Measurements from ENCODE around the gene RBBP4.
A peak's percentile ranks its signal among the peaks of the same experiment; 100 is the strongest.
"Not testable (repeated sequence)": the region's sequence is repeated elsewhere in the genome, so short reads cannot be mapped to it uniquely, and the experiment has no call there.

RBBP4 gene

DNA sequence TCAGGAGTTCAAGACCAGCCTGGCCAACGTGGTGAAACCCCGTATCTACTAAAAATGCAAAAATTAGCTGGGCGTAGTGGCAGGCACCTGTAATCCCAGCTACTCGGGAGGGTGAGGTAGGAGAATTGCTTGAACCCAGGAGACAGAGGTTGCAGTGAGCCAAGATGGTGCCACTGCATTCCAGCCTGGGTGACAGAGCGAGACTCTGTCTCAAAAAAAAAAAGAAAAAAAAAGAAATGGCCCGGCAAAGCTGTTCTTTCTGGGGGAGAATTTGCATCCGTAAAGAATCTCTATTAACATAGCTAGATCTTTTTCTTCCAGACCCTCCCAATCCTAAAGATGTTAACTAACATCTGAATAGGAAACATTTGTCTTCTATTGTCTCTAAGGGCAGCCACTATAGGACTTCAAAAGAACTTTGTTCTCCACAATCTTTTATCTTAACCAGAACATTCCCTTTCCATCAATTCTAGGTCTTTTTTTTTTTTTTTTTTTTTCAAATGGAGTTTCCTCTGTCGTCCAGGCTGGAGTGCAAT, 8.6 kb upstream of the RBBP4 start:
- not testable (repeated sequence) for DNase-seq

DNA sequence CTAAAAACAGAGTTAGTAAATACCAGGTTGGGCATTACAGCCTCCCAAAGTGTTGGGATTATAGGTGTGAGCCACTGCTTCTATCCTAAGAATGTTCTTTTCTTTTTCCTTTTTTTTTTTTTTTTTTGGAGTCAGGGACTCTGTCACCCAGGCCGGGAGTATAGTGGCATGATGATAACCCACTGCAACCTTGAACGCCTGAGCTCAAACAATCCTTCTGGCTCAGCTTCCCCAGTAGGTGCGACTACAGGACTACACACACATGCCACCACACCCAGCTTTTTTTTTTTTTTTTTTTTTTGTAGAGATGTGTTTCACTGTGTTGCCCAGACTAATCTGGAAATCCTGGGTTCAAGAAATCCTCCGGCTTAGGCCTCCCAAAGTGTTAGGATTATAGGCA, 6.6 kb upstream of the RBBP4 start:
- DNase-seq = no peak

DNA sequence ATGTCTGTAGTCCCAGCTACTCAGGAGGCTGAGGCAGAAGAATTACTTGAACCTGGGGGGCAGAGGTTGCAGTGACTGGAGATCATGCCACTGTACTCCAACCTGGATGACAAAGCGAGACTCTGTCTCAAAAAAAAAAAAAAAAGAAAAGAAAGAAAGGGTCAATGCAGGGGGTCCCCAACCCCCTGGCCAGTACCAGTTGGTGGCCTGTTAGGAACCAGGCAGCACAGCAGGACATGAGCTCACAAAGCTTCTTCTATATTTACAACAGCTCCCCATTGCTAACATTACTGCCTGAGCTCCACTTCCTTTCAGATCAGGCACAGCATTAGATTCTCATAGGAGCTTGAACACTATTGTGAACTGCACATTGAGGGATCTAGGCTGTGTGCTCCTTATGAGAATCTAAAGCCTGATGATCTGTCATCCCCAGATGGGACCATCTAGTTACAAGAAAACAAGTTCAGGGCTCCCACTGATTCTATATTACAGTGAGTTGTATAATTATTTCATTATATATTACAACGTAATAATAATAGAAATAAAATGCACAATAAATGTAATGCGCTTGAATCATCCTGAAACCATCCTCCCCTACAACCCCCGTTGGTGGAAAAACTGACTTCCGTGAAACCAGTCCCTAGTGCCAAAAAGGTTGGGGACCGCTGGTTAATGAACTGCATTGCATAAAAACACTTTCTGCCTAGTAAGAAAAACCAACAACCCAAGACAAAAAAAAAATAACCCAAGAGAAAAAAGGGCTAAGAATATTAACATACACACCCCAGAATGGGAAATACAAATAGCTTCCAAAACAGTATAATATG, 3.5 kb upstream of the RBBP4 start:
- peak; percentile 13 for DNase-seq

DNA sequence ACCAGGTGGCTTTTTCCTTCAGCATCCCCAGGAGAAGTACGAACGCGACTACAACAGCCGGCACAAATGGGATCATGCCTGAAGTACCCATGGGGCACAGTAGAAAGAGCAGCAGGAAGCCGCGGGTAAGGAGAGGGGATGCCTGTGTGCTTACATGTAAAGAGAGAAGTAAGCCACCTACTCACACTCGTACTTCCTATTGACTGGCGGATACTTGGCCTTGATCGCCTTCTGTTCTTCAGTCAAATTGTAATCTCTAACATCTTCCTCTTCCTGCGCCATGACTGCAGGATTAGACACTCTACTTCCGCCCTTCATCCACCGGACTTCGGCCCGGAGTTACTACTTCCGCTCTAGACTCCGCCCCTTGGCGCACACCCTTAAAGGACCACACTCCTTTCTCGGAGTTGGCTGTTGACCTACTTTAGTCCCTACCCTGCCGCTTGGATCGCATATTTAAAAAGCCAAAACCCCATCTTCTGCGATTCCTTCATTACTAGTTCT, 708 bp upstream of the RBBP4 start, which contains the start of gene ZBTB8OS:
ZBTB8OS (minus strand) TSS at position 303 of the 504 bp plus-strand sequence; CDS start at position 282, 21 bp downstream.
- DNase-seq = peak; percentile 90

DNA sequence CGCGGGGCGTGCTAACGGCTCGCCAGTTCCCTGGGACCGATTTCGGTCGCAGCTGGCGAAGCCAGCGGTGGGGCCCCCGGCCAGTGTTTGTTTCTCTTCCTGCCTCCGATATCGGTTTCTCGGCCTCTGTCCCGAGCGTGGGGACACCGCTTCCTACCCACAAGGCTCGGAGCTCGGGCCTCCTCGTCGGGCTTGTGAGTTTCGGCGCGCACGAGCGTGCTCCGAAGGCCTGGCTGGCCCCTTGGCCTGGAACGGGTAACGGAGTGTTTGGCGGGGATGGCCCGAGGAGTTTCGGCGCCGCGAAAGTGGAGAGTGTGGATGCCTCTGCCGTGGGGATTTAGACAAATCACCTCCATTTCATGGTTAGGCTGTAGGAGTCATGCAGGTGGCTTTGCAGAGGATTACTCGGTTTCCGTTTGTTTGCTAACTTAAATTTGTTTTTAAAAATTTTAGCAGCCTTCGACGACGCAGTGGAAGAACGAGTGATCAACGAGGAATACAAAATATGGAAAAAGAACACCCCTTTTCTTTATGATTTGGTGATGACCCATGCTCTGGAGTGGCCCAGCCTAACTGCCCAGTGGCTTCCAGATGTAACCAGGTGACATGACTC, 559 bp downstream of the RBBP4 start:
- DNase-seq = peak; percentile 54

DNA sequence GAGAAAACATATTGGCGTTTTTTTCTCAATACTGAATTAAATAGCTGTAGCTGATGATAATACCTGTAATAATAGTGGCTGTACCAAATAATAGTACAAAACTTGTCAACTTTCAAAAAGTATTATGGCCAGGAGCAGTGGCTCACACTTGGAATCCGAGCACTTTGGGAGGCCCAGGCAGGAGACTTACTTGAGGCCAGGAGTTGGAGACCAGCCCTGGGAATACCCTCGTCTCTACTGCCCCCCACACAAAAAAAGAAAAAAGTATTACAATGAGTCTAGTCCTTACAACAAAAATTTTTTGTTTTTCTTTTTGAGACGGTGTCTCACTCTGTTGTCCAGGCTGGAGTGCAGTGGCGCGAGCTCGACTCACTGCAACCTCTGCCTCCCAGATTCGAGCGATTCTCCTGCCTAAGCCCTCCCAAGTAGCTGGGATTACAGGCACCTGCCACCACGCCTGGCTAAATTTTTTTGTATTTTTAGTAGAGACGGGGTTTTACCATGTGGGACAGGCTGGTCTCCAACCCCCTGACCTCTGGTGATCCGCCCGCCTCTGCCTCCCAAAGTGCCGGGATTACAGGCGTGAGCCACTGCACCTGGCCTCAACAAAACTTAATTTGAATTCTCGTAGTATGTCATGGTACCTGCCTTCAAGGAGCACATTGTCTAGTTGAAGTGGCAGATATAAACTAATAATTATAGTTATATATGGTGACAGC, 1.4 kb downstream of the RBBP4 start:
- DNase-seq = no peak

DNA sequence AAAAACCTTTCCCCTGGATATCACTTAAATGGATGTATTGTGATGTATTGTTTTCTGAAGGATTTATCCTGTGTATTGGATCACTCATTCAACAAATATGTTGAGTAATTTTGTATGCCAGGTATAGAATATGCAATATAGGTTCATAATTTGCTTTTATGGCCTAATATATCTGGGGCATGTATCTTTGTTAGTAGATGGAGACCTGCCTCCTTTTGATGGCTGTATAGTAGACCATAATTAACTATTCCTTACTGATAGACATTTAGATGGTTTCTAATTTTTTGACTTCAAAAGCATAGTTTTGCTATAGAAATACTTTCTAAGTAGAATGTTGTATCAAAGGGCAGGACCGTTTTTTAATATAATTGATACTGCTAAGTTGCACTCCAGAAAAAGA, 8.6 kb downstream of the RBBP4 start:
- DNase-seq = no peak

DNA sequence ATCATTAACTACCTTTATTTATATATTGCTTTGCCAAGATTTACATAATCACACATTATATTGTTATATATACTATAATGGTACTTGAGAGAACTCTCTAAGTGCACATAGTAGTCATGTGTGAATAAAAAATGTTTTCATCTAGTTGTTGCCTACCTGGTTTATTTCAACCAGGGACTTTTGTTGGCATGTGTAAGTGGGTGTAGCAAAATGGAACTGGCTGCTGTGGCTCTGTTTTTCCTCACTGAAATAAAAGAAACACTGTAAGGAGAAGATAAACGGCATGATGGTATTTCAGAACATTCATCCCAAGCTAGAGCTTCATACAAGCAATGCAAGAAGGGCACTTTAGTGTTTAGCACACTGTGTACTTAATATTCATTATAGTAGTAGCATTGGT, 14.9 kb downstream of the RBBP4 start:
- DNase-seq = no peak

DNA sequence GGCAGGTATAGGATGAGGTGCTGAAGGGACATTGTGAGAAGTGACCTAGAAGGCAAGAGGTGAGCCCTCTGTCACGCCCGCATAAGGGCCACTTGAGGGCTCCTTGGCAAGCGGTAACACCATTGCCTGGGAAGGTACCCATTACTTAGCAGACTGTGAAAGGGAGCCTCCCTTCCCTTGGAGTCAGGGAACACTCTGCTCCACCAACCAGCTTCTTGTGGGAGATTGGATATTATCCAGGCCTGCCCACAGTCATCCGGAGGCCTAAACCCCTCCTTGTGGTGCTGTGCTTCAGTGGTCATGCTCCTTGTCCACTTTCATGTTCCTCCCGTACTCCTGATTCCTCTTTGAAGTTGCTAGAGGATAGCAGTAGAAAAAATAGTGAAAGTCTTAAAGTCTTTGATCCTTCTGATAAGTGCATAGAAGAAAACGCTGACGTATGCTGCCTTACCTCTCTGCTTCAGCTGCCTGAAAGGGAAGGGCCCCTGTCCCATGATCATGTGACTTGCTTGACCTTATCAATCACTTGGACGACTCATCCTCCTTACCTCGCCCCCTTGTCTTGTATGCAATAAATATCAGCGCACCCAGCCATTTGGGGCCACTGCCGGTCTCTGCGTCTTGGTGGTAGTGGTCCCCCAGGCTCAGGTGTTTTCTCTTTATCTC, 16.0 kb downstream of the RBBP4 start:
- DNase-seq = no peak

DNA sequence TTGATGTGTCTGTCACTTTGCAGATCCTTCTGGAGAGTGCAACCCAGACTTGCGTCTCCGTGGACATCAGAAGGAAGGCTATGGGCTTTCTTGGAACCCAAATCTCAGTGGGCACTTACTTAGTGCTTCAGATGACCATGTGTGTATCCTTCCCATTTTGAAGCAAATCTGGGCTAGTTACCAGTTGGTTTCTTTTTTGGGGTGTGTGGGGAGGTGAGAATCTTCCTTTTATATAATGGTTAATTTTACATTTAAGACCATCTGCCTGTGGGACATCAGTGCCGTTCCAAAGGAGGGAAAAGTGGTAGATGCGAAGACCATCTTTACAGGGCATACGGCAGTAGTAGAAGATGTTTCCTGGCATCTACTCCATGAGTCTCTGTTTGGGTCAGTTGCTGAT, 17.7 kb downstream of the RBBP4 start:
- DNase-seq = not testable (repeated sequence)

DNA sequence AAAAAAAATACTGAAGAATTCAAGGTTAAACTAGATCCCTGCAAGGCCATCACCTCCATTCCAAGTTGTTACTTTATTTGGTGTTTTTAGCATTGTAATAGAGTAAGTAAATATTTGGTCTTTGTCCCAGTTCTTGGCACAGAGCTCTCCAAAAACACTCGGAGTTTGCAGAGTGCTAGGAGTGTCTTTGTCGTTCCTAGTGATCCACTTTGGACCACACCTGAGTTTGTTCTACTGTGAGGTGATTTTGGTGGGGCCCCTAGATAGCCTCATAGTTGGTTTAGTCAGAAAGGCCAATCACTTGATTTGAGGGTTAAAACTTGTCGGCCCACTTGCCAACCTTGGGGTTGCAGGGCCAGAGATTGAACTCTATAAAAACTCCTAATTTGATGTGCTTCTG, 25.9 kb downstream of the RBBP4 start:
- DNase-seq = no peak

DNA sequence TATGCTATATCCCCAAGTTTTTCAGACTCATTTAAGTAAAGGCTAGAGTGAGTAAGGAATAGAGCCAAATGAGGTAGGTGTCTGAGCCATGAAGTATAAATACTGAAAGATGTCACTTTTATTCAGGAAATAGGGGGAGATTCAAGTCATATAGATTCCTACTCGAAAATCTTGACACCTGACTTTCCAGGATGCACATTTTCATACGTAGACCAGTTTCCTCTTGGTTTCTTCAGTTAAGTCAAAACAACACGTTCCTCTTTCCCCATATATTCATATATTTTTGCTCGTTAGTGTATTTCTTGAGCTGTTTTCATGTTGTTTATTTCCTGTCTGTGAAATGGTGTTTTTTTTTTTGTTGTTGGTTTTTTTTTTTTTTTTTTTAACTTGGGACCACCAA, 29.0 kb downstream of the RBBP4 start:
- not testable (repeated sequence) for DNase-seq

DNA sequence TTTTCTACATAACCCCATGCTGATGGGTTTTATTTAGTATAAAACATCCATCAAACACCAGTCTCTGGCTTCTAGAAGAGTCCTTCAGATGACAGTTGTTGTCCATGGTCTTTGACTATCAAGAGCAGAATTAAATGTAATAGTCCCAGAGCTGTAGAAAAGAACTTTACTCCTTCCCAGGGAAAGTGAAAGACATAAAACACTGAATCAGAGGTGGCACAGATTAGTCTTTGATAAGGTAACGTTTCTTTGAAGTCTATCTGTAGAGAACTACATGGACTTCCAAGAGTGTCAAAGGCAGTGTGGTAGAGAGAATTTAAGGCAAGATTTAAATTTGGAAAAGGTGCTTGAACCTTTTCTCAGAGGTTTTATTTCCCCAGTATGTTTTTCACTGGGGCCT, 29.6 kb downstream of the RBBP4 start:
- no peak for DNase-seq

DNA sequence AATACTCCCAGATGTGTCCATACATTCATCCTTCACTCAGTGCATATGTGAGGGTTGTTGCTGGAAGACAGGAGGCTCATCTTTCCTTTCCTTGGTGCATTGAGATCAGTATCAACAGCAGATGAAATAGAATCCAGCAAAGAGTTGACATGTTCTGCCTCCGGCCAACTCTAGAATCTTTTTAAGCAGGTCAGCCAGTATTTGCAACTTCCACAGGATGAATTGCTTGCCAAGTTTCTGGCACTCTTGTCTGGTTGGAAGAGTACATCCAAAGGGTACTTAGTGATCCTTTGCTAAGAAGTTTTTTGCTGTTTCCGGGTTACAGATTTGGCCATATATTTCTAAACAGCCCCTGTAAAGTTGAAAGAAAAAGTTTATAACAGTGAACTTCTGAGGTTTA, 30.5 kb downstream of the RBBP4 start:
- DNase-seq = no peak

DNA sequence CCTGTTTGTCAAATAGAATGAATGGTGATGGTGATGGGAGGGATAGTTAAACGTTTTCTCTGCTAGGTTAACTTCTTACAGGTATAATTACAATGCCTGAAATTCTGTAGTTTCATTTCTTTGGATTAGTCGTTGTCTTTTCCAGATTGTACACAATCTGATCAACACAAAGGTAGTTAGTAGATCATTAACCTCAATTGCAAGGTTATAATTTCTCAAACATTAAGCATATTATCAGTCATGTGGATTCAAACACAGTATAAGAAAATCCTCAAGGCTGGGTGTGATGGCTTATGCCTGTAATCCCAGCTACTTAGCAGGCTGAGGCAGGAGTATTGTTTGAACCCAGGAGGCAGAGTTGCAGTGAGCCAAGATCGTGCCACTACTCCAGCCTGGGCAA, 31.0 kb downstream of the RBBP4 start:
- no peak for DNase-seq

DNA sequence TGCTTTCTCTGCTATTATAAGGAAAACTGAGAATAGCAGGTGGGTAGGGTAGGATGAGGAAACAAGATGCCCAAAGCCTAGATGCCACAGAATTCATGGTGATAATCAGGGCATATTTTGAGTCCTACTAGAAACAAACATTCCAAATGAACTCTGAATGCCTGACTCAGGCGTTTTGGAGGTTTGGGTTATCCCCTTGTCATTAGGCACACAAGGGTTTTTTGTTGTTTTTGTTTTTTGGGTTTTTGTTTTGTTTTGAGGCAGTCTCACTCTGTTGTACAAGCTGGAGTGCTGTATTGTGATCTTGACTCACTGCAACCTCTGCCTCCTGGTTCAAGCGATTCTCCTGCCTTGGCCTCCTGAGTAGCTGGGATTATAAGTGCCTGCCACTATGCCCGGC, 32.4 kb downstream of the RBBP4 start:
- no peak for DNase-seq

DNA sequence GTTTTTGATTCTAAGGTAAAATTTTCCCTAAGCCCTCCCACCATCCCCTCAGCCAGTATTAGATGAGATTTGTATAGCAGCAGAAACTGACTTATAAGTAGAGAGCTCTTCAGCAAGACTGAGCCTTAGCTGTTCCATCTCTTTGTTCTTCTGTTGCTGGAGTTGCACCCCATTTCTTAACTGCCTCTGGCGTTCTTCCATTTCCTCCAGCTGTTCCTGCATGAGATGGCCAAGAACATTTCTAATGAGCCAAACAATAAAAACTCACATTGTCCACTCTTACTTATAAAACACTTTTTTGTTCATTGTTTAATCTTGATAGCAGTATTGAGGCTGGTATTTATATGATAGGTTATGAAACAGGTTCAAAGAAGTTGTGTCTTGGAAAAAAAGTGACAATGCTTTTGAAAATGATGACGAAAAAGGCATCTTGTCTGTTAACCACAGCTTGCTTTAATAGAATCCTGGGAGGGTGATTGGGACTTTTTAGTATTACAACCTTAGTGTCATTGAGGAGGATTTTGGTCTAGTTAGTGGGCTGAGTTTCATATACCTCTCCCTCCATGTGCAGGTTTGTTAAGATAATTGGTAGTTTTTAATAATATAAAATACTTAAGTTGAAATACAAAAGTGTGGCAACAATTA, 33.3 kb downstream of the RBBP4 start:
- no peak for DNase-seq

DNA sequence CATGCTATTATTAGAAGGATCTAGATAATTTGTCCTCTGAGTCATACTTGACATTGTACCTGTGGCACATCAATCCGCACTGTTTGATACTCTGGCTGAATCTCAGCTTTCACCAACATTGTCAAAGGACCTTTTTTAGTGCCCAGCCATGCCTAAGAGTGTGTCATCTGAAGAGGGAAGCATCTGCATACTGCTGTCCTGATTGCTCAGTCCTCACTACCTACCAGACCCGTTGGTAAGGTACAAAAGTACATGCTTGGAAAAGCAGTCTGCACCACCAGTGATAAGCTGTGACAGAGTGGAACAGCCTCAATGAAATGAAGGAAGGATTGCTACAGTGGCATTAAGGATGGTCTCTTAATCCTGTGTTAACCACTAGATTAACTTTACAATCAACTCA, 34.5 kb downstream of the RBBP4 start:
- no peak for DNase-seq

DNA sequence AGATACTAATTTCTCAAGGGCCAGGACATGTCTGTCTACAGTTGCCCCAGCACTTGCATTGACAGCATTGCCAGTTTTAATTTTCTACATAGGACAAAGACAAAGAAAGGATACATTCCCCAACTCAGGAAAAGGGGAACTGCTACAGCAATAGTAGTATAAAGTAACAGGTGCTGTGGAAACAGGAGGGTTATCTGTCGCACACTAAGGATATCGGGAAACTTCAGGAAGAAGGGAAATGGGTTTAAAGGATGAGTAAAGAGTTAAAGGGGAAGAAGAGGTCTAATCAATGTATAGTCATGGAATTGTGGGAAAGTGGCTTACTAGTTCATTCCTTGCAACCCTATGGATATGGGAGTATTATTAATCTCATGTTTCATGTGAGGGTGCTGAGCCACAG, 35.4 kb downstream of the RBBP4 start:
- DNase-seq = no peak

DNA sequence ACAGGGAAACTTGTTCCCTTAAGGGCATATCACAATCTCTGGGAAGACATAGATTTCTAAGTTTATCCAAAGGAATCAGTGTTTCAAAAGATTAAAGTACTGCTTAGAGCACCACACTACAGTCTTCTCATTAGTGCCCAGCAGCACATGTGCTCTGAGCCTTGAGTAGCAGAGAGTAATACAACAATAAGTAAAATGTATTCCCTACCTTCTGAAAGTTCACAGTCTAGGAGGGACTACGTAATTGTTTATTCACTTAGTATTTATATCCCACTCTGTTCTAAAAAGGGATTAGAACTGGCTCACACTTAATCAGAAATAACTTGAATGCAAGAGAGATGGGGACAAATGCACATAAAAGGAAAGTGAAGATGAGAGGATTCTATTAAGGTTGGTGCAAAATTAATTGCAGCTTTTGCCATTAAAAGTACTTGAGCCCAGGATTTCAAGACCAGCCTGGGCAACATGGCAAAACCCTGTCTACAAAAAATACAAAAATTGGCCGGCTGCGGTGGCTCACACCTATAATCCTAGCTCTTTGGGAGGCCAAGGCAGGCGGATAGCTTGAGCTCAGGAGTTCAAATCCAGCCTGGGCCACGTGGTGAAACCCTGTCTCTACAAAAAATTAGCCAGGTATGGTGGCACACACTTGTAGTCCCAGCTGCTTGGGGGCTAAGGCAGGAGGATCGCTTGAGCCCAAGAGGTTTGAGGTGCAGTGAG, 42.6 kb downstream of the RBBP4 start:
- no peak for DNase-seq

DNA sequence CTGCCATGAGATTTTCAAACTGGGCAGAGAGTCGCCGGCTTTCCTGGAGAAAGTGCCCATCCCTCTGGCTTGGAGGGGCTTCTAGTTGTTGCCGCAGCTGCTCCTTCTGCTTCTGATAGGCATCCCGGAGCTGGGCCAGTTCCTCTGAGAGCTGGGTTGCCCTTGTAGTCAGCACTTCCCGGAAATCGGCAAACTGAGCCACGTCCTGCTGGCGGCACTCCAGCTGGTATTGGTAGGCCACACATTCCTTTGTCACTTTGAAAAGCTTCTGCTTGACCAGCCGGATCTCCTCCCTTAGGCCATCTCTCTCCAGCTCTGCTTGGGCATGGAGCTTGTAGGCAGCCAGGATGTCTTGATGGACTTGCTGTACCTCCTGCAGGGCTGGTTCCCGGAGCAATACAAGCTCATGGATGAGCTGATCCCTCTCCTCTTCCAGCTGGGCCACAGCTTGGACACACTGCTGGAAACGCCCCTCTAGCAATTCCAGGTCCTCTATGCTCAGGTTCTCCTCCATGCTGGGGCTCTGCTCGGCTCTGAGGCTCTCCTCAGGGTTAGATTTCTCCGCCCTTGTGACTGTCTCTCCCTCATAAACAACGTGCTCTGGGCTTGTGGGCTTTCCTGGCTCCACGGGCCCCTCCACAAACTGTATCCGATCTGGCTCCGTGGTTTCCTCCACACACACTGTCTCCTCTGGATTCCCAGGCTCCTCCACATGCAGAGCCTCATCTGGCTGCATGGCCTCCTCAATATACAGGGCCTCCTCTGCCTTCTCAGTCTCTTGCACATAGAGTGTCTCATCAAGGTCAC, 44.3 kb downstream of the RBBP4 start:
- no peak for DNase-seq

All from NCI-H146 (cell line).